Measurements from ENCODE around the gene SLC5A8. TPM values are rescaled to one million over a fixed set of nuclear protein-coding genes. Genes with fewer than 3 reads are reported as not detected.

SLC5A8 gene
- total and polyA plus RNA-seq, 2 of the 4 experiments (the other 2 are of a cell fraction): not detected

GRCh38 chr12:101108130-101108529 is 101.9 kb downstream of the SLC5A8 start:
- H3K14ac ChIP-seq (replicated peaks; ENCODE audit: low read depth, low read length): no peak overlapping the region
- no peaks in the 10 kb centered on the region for H3K79me1 ChIP-seq (ENCODE audit: low read depth in 1 of 2, low read length in 2 of 2)
- peaks cover 1% of the 10 kb centered on the region; the same call in 1 of the 2 replicates for H3K36me3 ChIP-seq (ENCODE audit: control insufficient read depth, insufficient read depth, low read length)
- H2BK15ac ChIP-seq (ENCODE audit: low read depth, low read length): no peak overlapping the region
- ATAC-seq (ENCODE audit: low read depth) (no peak), DNase-seq (no peak)
- no peak overlapping the region for H4K91ac ChIP-seq (ENCODE audit: insufficient read depth, low read depth, low read length)
- no peak overlapping the region for H2BK120ac ChIP-seq (ENCODE audit: low read depth, low read length)
- WGBS, 2 experiments (ENCODE audit: extremely low coverage in 2 of 2, insufficient read length in 1 of 2): no CpG with 5 or more reads among the region's 5 CpGs
- H4K20me1 ChIP-seq (ENCODE audit: insufficient read depth, low read length): no peaks in the 10 kb centered on the region
- no peak overlapping the region for H3K56ac ChIP-seq (ENCODE audit: extremely low read depth, insufficient read depth, low read length)
- no peak overlapping the region for H2AK9ac ChIP-seq (replicated peaks; ENCODE audit: low read depth, low read length, poor library complexity)
- H4K5ac ChIP-seq (ENCODE audit: low read depth, low read length): no peak overlapping the region
- intact Hi-C loops (cut with micrococcal nuclease): no loop called here
- CTCF ChIA-PET: no interaction called here
- no peak overlapping the region for H3K23ac ChIP-seq (ENCODE audit: low read depth, low read length)
- H3K4me1 ChIP-seq (ENCODE audit: control insufficient read depth, insufficient read depth, low read length): no peaks in the 10 kb centered on the region
- H3K4me3 ChIP-seq (ENCODE audit: insufficient read depth, low read depth, low read length): no peak overlapping the region
- no peaks in the 10 kb centered on the region for H3K9me3 ChIP-seq (ENCODE audit: control insufficient read depth, insufficient read depth, low read length)
- H3K9ac ChIP-seq (ENCODE audit: low read depth, low read length): no peak overlapping the region
- H2AK5ac ChIP-seq (ENCODE audit: low read depth, low read length): no peak overlapping the region
- no TSS peak for BruUV-seq (replicated peaks)
- no peak for TF ChIP-seq SMC3 (IDR thresholded peaks at IDR 0.05; ENCODE audit: low read depth, low read length)
- no peak for TF ChIP-seq ELK1 (IDR thresholded peaks at IDR 0.05; ENCODE audit: borderline replicate concordance, low read depth, low read length)
- no peak for TF ChIP-seq MAFK (IDR thresholded peaks at IDR 0.05; ENCODE audit: low read depth, low read length)
- in situ Hi-C loops (cut with MboI; ENCODE audit: low sequenced_read_pairs): no loop called here
- no peak overlapping the region for H3K4me2 ChIP-seq (ENCODE audit: low read depth, low read length)
- no peaks in the 10 kb centered on the region; the same call in 1 of the 2 replicates for H3K9me1 ChIP-seq (ENCODE audit: insufficient read depth, low read length)
- no peak overlapping the region for H2AFZ ChIP-seq (replicated peaks; ENCODE audit: low read length, poor library complexity)
- POLR2A ChIA-PET (ENCODE audit: unreplicated experiment): no interaction called here
- no peak overlapping the region for H3K27ac ChIP-seq (ENCODE audit: insufficient read depth, low read length)
- no peaks in the 10 kb centered on the region for H3K27me3 ChIP-seq (ENCODE audit: control insufficient read depth, insufficient read depth, low read length)
- H3K4ac ChIP-seq (ENCODE audit: low read depth, low read length): no peak overlapping the region
- H3K18ac ChIP-seq (ENCODE audit: low read depth, low read length): no peak overlapping the region
- dilution Hi-C loops (cut with HindIII; ENCODE audit: low sequenced_read_pairs, unreplicated experiment): no loop called here
- H2BK5ac ChIP-seq (ENCODE audit: low read depth, low read length, poor library complexity, severe bottlenecking): no peak overlapping the region
- H2BK20ac ChIP-seq (ENCODE audit: low read depth, low read length): no peak overlapping the region
- no peak overlapping the region for H4K8ac ChIP-seq (ENCODE audit: low read depth in 2 of 2, low read length in 2 of 2)

All from IMR-90 (cell line).